Inflammatory macrophage treated with lipopolysaccharide for 1 hour (primary cell): ENCODE measurements around the gene OLFML2A.

Source experiments
- DNase-seq, 2 donors: peaks; one replicate each; pipeline ENCODE4 v3.0.0-alpha.2; 2020 to 2022

Gene OLFML2A

DNA sequence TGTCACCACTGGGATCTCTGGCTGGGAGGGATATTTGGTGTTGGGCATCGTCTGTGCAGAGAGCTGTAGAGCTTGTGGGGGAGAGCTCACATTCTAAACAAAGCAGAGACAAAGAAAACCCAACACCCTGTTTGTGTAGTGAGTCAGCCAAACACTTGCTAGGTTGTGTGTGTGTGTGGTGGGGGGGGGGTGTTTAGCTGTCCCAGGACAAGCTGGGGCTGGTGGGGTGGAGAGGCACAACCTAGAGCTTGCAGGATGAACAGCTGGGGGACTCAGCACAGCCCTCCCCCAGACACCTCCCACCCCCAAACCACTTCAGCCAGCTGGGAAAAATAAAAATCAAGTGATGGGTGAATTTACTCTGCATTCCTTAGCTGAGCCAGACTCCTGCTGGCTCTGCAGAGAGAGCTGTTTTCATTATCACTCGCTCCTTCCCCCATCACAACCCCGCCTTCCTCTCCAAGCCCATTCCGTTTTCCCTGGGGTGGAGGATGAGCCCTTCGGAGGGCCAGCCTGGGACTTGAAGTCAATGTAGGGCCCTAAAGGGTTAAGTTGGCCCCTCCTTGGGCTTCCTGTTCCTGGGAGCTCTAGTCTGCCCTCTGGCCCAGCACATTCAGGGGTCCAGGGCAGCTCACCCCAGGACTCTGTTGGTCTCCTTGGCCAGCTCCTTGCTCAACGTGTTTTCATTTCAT is 2.6 kb downstream of the OLFML2A start:
- no peak for DNase-seq

- no peak for DNase-seq
These were observed 3.3 kb downstream of the OLFML2A start for GRCh38 chr9:124780060-124780756.

GRCh38 chr9:124780757-124781151 is 3.8 kb downstream of the OLFML2A start:
- DNase-seq, result no peak

DNA sequence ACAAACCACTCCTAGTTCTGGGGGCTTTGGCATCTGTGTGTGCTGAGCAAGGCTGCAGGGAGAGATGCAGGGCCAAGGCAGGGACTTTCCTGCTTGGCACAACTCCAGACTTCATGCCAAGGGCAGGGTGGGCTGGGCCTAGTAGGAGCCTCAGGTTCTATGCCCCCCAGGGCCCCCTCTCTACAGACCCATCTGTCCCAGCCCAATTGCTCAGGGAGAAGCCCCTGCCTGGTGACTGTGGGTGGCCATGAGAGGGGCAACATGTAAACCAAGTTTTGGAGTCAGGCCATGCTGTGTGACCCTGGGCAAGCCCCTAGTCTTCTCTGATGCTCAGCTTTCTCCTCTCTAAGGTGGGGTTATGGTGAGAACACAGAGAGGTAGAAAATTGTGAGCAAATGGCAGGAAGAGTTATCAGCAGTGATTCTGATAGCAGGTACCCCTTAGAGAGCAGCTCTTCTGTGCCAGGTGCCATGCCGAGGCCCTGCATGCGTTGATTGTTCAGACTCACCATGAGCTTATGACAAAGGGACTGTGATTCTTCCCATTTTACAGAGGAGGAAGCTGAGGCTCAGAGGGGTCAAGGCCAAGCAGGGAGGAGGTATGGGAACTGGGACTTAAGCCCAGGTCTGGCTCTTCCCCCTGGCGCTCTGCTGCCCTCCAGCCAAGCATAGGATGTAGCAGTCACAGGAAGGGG is 5.2 kb downstream of the OLFML2A start:
- DNase-seq, result no peak

GRCh38 chr9:124782661-124783574 is 6.0 kb downstream of the OLFML2A start:
- DNase-seq, result no peak

DNA sequence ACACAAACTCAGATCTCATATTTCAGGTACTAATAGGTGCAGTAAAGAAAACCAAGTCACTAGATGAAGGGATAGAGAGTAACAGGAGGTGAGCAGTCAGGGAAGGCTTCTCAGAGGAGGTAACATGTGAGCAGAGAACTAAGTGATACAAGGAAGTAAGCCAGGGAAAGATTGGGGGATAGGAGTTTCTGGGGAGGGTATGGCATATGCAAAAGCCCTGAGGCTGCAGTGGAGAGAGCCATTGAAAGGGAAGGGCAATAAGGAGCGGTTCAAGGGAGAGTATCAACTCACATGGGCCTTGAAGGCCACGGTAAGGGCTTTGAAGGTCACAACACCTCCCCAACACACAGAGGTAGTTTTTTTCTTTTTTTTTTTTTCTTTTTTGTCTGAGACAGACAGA is 6.9 kb downstream of the OLFML2A start:
- DNase-seq, result no peak

- peak in 1 of 2 donors; percentile 19 for DNase-seq
These were observed 7.6 kb downstream of the OLFML2A start for GRCh38 chr9:124784509-124784908.

DNA sequence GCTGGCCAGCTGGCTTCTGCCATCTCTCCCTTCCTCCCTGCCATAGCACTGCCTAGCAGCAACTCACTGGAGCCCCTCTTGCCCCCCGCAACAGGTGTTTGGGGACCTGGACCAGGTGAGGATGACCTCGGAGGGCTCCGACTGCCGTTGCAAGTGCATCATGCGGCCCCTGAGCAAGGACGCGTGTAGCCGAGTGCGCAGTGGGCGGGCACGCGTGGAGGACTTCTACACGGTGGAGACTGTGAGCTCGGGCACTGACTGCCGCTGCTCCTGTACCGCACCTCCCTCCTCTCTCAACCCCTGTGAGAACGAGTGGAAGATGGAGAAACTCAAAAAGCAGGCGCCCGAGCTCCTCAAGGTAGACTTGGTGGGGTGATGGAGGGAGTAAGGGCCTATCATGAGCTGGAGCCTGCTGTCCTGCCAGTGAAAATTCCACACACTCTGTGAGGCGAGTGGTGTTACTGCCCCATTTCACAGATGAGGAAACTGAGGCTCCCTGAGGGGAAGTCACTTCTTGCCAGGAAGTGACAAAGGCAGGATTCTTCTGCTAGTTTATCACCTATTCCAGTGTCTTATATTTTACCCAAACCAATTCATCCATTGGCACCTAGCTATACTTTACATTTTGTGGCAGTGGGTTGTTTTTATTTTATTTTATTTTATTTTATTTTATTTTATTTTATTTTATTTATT is 10.1 kb downstream of the OLFML2A start:
- no peak for DNase-seq

DNA sequence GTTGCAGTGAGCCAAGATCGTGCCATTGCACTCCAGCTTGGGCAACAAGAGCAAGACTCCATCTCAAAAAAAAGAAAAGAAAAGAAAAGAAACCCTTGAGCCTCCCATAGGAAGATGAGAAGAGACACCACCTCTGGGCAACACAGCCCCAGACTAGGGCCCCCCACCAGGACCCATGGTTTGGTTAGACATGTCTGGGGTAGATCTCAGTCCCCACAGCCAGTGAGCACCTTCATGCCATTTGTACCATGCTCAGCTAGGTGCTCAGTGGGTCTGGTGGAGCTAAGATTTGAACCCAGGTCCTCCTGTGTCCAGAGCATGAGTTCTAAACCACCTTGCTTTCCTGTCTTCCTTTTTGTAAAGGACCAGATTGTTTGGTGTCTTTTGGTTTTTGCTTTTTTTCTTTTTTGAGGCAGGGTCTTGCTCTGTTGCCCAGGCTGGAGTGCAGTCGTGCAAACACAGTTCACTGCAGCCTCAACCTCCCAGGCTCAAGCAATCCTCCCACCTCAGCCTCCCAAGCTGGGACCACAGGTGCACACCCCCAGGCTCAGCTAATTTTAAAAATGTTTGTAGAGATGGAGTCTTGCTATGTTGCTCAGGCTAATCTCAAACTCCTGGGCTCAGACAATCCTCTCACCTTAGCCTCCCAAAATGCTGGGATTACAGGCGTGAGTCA is 11.7 kb downstream of the OLFML2A start:
- no peak for DNase-seq

GRCh38 chr9:124789531-124789930 is 12.6 kb downstream of the OLFML2A start:
- no peak for DNase-seq

GRCh38 chr9:124790301-124790700 is 13.4 kb downstream of the OLFML2A start:
- no peak for DNase-seq

- DNase-seq, result no peak
These were observed 14.0 kb downstream of the OLFML2A start for GRCh38 chr9:124790801-124791505.

- DNase-seq, result no peak
These were observed 15.5 kb downstream of the OLFML2A start for GRCh38 chr9:124792257-124793014.

DNA sequence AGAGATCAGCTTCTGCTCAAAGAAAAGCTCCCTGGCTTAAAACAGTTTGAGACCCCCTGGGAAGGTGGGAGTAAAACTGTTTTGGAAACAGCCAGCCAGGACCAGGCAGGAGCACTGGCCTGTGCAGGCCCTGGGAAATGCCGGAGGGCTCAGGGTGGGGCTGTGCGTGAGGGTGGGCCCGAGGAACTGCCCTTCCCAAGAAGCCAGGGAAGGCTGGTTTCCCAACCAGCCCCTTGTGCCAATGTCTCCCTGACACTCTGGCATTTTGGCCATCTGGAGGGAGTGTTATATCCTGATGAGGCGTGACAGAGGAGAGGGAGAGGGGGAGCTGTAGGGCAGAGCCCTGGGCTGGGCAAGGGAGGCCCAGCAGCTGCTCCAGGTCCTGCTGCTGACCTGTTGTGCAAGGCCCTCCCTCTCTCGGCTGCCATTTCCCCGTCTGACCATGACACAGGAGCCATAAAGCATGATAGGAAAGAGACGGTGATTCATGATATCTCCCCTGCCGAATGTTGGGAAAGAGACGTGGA is 16.1 kb downstream of the OLFML2A start:
- no peak for DNase-seq

DNA sequence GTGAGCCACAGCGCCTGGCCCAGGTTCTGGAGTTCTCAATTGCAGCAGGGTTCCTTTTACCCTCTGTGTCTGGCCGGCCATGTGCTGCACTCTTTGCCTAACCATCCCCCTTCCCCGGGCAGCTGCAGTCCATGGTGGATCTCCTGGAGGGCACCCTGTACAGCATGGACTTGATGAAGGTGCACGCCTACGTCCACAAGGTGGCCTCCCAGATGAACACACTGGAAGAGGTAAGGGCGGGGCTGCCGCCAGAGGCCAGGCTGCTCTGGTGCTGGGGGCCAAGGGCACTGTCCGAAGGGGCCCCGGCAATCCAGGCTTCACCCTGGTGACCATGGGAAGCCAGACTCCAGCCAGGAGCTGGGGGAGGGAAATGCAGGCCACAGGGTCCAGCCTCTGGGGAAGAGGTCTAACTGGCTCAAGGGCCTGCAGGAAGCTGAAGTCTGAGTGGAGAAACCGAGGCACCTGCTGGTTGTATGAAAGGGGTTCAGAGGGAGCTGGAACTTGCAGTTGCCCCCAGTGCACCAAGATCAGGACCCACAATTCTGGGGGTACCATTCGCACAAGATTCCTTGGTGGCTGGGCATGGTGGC is 18.1 kb downstream of the OLFML2A start:
- DNase-seq, result no peak

DNA sequence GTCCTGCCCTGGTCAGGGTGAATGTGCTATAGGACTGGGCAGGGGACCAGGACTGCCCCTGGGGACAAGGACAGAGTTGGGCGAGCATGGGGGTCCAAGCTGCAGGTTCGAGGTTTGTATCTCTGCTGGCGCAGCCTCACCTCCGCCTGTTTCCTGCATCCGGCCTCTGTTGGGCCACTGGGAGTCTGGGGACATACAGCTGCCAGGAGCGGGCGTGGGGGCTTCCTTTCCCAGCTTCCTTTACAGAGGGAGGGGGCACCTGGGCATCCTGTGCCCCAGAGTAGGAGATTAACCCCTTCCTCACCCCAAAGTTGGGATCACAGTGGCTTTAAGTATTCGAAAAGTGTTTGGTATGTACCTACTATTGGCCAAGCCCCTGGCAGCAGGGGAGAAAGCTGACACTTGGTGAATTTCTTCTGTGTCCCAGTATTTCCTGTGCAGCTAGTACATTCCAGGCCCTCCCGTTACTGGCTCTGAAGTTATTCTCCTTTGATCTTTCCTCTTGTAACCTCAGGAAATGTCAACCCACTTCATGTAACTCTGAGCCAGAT is 19.0 kb downstream of the OLFML2A start:
- DNase-seq, result no peak

DNA sequence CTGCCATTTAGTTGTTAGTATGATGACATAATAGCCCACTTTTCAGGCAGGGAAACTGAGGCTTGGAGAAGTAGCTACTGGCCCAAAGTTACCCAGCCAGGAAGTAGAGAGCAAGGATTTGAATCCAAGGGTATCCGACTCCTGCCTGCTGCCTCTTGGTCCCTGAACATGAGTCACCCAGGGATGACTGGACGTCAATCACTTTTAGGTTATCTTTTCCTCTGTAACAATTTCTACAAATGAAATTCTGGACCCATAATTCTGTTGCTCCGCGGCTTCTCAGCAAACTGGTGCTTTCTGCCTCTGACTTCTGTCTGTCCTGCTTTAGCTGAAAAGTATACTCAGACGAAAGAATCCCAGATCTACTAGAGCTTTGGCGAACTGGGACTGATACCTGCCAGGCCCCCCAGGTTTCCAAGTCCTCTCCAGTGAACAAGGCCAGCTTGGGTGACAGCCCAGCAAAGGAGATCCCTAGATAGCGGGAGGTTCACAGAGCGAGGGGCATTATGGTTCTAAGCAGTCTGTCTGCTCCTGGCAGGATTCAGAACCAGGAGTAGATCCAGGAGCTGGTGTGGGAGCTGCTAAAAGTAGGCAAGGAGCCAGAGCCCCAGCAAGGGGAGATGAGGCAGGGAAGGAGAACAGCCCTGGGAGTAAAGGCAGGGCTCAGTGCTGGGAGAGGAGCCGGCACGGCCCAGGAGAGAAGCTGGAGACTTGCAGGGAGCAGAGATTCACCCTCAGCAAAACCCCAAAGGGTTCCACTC is 20.6 kb downstream of the OLFML2A start:
- no peak for DNase-seq

- DNase-seq, result no peak
These were observed 22.5 kb downstream of the OLFML2A start for GRCh38 chr9:124799274-124800006.
